ENCODE measurements around the gene IL16.

The IL16 gene

DNA sequence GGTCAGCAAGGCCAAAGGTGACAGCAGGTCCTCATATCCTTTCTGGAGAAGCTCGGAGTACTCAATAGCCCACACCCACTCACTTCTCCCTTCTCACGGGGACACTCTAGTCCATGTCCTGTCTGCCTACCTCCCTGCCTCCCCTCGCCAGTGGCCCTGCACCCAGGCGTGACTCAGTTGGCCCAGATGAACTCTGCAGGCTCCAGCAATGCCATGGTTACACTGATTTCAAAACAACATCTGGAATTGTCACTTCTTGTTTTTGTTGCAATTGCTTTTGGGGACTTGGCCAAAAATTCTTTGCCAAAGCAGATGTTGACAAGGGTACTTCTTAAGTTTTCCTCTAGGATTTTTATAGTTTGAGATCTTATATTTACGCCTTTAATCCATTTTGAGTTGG, 13.0 kb downstream of the IL16 start:
- no peak for DNase-seq

DNA sequence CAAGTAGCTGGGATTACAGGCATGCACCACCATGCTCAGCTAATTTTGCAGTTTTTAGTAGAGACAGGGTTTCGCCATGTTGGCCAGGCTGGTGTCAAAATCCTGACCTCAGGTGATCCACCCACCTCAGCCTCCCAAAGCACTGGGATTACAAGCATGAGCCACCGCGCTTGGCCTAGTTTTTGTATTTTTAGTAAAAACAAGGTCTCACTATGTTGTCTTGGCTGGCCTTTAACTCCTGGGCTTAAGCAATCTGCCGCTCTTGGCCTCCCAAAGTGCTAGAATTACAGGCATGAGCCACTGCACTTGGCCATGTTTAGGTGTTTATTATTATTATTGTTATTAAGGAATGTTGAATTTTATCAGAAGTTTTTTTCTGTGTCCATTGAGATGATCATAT, 14.7 kb downstream of the IL16 start:
- no peak for DNase-seq

DNA sequence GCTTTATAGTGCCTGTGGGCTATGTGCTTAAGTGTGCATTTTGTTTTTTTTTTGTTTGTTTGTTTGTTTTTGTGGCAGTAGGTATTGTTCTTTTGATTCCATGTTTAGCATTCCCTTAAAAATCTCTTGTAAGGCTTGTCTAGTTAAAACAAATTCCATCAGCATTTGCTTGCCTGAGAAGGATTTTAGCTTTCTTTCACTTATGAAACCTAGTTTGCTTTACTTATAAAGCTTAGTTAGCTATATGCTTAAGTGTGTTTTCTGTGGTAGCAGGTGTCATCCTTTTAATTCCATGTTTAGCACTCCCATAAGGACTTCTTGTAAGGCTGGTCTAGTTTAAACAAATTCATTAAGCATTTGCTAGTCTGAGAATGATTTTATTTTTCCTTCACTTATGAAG, 17.3 kb downstream of the IL16 start:
- no peak for DNase-seq

DNA sequence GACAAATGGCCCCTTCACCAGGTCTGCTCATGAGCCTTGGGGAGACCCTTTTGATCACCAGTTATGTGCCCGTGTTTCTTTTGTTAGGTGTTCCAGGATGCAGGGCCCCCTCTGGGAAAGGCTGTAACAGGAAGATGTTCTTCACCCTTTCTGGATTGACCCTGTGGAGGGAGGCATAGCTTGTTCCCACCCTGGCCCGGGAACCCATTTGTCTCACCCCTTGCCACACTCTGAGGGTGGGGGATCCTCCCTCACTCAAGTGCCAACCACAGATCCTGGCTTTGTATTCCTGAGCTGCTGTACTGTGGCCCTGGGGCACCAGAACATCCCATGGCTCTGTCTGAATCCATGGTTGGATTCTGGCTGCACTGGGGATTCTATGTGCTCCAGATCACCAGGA, 18.9 kb downstream of the IL16 start:
- no peak for DNase-seq

DNA sequence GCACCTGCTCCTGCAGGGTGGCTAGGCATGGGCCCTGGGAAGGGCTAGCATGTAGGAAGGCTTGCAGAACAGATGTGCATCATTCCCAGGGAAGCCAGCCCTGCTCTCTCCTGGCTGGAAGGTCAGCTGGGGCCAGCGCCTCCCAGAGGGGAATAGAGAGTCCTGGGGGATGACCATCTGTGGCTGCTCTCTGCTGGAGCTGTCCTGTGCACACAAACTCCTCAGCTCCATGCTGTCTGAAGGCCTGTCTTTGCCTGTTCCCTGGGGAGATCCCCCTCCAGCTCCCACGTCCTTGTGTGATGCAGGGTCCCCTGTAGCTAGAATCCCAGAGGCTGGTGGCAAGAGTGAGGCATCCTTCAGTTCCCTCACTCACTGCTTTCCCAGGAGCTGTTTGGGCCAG, 19.3 kb downstream of the IL16 start:
- no peak for DNase-seq

DNA sequence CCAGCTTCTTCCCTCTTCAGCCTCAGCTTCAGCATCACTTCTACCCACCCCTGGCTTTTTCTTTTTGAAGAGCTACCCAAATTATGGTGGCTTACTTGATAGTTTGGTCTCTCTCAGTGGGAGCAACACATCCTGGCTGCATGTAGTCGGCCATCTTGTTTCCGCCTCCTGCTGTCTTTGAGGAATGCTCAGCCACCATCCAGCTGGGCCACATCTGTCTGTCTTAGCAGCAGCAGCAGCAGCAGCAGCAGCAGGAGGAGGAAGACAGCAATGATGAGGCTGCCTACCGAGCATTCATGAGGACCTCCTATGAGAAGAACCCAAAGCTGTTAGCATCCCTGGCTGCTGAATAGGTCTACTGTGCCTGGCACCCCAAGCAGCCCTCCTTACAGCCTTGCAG, 19.7 kb downstream of the IL16 start:
- DNase-seq, result no peak

DNA sequence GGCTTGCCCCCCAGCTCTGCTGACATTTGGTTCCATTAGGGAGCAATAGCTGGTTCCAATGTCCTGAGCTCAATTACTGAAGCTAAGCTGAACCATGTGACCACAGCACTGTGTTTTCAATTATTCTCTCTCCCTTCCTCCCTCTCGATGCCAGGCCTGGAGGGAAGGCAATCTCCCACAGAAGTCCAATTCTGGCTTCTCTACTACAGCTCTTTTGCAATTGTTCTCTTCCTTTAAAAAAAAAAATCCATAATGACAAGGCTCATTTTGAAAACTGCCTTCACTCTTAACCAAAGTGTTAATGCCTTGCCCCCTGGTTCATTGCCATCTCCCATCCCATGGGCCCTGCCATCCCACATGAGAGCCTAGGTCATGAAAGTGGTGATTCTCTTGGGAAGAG, 24.8 kb downstream of the IL16 start:
- no peak for DNase-seq

DNA sequence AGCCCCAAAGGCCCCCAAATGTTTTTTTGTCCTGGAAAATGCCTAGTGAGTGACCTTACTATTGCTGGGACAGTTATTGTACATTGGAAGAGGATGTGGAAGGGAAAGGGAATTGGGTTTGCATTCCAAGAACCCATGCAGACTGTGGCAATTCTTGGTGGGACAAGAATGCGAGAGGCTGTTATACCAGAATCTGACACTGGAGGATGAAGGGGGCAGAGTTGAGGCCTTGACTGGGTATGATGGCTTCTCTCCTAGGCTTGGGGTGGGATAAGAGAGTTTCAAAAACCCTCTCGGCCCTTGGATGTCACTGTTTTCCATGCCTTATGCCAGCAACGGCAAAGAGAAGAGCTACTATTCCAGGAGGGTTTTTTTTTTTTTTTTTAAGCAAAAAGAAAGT, 25.3 kb downstream of the IL16 start:
- DNase-seq, result no peak

DNA sequence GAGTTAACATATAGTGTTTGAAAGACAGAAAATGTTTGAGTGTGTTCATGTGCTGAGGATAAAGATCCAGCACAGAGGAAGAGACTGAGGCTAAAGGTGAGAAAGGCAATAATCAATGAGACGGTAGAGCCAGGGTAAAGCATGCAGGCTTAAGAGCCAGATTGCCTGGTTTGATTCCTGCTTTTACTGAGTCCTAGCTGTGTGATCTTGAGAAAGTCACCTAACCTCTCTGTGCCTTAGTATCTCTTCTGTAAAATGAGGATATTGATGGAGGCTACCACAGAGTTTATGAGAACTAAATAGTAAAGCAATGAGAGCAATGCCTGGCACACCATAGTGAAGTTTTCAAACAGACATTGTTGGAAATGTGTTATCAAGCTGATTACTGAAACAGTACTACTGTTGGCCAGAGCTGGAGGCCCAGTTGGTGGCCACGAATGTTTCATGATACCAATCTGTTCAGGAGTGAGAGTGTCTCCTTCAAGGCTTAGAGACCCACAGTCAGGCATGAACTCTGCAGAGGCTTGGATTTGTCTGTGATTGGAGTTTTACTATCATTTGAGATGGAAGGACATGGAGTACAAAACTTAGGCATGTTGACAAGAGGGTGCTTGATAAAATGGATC, 26.8 kb downstream of the IL16 start:
- DNase-seq, result no peak

DNA sequence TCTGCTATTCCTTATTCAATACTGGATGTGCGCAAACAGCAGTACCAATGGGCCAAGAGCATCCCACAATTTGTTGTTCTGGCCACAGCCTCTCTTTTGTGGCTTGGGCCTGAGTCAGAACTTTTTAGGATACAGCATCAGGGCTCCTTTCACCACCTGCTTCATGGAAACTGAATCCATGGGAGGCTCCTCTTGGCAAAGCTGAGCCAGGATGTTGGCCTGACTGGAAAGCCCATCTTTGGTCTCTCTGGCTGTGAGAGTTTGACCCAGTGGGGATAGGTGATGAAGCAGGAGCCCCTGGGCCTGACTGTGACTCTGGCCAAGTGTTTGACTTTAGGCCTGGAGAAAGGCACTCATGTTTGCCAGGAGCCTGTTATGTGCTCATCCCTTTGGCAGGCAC, 27.6 kb downstream of the IL16 start:
- no peak for DNase-seq

DNA sequence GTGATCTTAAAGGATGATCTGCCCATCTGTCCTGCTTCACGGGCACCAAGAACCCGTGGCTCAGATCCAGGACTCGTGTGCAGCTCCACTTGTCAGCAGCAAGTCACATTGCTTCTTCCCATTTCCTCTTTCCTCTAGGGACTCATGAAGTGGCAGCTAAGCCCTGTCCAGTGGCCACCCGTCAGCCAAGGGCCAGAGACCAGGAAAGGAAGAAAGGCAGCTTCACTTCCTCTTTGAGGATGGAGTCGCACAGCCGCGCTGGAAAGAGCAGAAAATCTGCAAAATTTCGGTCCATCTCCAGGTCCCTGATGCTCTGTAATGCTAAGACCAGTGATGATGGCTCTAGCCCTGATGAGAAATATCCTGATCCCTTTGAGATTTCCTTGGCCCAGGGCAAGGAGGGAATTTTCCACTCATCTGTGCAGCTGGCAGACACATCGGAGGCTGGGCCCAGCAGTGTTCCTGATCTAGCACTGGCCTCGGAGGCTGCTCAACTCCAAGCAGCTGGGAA, 28.5 kb downstream of the IL16 start:
- no peak for DNase-seq

DNA sequence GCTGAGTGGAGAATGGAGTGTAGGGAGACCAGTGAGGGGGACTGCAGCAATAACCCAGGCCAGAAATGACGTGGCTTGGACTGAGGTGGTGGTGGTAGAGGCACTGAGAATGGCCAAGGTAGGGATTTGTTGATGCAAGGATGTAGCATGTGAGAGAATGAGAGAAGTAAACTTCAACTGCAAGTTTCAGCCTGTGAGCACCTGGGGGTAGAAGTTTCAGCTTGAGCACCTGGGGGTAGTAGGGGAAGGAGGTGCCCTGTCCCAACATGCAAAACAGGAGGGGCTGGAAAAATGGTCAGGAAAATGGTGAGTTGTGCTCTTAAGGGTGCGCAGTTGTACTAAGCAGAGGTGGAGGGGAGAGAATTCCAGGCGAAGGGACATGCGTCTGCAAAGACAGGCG, 31.0 kb downstream of the IL16 start:
- DNase-seq, result no peak

DNA sequence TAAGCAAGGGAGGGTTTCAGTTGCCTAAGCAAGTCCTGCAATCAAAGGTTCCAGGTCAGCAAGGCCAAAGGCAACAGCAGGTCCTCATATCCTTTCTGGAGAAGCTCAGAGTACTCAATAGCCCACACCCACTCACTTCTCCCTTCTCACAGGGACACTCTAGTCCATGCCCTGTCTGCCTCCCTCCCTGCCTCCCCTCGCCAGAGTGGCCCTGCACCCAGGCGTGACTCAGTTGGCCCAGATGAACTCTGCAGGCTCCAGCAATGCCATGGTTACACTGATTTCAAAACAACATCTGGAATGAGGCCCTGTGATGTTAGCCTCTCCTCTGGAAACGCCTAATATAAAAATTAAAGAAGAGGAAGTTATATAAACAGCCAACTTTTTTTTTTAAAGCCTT, 32.9 kb downstream of the IL16 start:
- no peak for DNase-seq

DNA sequence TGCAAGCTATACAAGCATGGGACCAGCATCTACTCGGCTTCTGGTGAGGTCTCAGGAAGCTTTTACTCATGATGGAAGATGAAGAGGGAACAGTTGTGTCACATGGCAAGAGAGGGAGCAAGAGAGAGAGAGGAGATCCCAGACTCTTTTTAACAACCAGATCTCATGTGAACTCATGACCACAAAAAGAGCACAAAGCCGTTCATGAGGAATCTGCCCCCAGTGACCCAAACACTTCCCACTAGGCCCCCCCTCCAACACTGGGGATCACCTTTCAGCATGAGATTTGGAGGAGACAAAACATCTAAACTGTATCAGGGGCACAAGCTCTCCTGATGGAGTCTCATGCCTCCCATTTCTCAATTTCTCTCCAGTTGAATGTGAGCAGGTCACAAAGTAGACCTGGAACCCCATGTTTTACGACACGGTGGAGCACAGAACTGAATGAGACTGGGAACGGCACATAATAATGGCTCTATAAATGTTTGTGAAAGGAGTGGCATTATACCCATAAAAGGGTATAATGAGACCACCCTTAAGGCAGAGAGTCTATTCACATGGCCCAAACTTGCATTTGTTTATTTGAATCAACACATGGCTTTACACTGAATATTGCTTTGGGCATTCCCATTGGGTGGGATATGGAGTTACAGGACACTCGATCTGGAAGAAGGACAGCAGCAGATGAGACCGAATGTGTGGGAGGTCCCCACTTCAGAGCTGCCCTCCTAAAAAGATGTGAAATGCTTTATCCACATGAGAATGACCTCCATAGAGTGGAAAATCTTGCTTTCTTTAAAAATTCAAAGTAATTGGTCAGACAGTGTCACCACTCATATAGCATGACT, 38.8 kb downstream of the IL16 start:
- DNase-seq, result no peak

DNA sequence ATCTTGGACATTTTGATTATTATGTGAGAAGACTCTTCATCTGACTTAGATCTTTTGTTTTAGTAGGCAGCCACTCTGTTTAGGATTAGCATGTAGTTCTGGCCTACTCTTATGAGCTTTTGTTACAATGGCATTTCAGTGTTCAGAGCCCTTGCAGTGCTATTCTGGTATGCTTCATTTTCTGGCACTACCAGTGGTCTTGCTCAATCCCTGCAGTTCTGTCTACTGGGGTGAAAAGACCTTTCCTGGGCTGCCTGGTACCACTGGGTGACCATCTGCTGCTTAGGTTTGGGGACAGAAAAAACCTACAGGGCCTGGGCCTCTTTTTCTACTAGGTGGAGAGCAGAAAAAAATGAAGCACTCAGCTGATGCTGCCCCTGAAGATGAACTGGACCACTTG, 42.5 kb downstream of the IL16 start:
- DNase-seq, result no peak

DNA sequence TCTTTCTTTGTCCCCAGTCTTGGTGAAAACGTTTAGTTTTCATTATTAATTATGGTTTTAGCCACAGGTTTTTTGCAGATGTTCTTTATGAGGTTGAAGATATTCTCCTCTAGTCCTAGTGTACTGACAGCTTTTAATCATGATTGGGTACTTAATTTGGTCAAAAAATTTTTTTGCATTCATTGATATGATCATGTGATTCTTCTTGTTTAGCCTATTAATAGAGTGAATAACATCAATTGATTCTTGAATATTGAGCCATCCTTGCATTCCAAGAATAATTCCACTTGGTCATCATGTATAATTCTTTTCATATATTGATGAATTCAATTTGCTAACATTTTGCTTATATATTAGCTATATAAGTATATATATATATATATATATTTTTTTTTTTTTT, 46.1 kb downstream of the IL16 start:
- DNase-seq, result no peak

DNA sequence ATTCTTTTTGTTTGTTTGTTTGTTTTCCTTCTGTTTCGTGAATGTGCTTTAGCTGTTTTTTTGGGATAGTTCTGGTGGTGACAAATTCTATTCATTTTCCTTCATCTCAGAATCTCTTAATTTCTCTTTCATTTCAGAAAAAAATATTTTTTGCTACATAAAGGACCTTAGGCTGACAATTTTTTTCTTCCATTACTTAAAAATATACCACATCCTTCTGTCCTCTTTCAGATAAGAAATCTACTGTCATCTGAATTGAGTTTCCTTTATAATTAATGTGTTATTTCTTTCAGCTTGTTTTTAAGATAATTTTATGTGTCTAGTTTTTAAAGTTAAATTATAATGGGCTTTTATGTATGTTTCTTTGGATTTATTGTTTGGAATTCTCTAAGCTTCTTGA, 47.6 kb downstream of the IL16 start:
- DNase-seq, result no peak

DNA sequence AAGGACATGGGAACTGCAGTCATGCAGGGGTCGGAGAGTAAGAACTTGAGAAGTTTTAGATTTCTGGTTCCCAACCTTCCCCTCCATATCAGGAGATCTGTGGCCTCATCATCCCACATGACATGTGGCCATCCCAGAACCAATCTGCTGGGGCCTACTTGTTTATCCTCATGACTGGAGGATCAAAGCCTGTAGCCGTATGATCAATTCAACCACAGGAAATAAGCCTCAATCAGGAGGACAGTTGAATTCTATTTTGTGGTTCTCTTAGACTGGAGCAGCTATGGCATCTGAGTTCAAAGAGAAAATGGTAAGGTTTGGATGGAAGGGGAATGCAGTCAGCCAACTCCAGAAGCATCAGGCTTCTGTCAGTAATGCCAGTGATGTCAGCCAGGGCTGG, 57.2 kb downstream of the IL16 start:
- DNase-seq, result no peak

DNA sequence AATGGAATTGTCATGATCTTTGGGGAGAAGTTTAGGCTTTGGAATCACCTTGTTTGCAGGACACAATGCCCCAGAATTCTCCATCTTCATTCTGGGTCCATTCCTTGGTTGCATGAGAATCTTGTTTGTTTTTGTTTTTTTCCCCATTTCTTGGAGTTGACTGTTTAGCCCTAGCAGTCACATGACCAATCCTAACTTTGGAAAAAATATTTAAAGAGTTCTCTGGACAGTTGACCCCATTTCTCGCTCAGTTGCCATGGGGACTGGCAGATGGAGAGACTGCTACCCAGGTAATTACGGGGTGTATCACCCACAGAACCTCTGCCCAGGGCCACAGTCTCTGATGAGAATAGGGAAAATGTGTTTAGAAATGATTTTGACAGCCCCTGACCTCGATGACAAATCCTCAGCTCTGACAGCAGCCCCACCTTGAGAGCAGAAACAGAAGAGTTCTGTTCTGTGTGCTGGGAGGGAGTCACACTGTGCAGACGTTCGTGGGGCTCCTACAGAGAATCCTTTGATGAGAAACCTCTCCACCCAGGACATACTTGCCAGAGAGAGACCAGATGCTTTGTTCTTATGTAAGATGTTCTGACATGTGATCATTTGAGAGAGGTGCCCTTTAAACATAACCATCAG, 57.7 kb downstream of the IL16 start:
- DNase-seq, result no peak

DNA sequence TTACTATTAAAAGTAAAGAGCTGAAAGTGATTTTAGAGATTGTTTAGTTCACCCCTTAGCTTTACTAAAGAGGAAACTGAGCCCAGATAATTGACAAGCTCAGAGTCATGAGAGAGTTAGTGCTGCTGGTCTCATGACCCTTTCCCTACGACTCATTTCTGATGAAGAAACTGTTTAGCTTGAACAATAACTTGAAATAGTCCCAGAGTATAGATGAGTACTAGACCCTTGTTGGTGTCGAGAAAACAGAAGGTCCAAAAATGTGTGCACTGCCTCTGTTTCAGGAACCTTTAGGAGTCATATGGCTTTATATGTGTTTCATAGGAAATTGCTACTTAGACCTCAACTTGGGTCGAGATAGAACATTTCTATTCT, 58.2 kb downstream of the IL16 start:
- DNase-seq, result no peak

DNA sequence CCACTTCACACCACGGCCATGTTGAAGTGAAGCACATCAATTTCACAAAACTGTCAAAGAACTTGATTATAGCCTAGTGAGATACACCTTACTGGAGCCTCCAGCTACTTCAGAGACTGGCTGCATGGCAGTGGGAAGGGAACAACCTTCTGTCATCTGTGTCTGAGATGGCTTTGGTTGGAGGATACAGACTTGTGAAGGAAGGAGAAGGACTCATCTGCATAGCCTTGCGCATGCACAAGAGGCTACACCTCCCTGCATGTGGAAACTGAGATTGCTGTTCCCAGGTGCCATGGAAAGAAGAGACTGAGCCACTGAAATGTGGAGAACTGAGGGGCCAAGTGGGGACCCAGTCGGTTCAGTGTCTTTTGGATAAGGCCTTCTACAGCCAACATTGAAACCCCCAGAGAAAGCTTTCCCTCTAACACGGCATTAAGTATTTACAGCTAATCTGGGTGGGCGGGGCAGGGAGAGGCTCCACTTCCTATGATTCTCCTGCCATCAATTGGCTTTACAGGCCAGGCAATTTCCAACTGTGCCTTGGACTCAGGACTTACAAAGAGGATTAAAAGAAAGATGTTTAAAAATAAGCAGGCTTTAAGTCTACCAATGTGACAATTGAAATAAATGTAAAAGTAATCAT, 58.8 kb downstream of the IL16 start:
- no peak for DNase-seq

DNA sequence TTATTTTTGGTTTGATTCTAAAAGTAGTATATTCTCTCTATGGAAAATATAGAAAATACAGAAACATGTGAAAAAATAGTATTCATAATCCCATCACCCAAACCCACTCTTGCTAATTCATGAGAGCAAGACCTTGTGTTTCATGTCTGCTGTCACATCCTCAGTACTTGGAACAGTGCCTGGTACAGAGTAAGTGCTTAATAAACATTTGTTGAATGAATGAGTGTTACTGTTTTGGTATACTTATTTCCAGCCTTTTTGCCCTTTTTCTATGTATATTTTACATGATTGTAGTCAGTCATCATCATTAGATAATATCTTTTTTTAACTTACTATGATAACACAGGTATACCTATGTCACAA, 59.3 kb downstream of the IL16 start:
- DNase-seq, result no peak

DNA sequence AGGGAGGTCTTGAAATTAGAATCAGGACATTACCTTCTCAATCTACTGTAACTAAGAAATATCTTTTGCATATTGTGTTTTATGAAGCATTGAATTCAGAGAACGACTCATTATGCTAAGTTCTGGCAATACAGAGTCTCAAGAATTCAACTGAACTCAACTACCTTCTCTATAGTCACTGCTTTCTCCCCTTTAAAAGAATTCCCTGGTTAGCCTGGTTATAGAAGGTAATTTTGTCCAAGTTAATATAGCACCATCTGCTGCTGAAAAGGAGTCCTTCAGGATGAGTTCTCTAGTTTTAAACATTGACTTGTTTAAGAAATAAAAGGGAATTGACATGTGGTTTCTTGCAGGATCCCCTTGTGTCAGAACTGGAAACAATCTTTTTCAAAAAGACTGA, 60.2 kb downstream of the IL16 start:
- DNase-seq, result peak; percentile 4

DNA sequence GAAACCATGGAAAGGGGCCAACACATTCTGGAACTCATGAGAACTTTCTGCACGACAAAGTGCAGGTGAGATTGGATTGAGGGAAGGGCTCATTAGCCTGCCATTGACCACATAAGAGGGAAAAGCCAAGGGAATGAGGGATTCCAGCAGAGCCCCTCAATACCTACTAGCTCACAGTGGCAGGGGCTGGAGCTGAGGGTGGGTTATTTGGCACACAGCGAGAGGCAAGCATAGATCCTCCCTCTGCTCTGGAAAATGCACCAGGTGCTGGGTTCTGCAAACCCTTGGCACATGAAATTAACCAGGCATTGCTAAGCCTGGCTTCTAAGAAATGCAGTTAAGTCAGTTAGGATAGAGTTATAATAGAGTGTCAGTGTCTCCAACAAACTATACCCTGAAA, 60.8 kb downstream of the IL16 start:
- no peak for DNase-seq
